Activated T-helper 1 cell treated with anti-CD3 and anti-CD28 coated beads, Interleukin-12 subunit alpha, Interleukin-12 subunit beta, Interleukin-2, Interleukin-4 antibody, amounts not matched to agents 30 ng/mL and 10 ng/mL and 1 ng/mL, durations not matched to agents 14 hours and 24 hours and 36 hours (primary cell): Measurements from ENCODE around the gene RFTN1. TPM values are rescaled to one million over a fixed set of nuclear protein-coding genes. Genes with fewer than 3 reads are reported as not detected.
A peak's percentile ranks its signal among the peaks of the same experiment; 100 is the strongest.

Source experiments
- DNase-seq: peaks from one replicate; pipeline ENCODE4 v3.0.0; 2021; ENCODE audit warnings: low spot score
- H3K27ac Mint-ChIP-seq: one replicate; pipeline ENCODE4 v1.8.0; 2021; ENCODE audit warnings: mild to moderate bottlenecking, mixed read lengths
- H3K27me3 Mint-ChIP-seq: one replicate; pipeline ENCODE4 v1.8.0; 2022; ENCODE audit warnings: mild to moderate bottlenecking, moderate library complexity, mixed read lengths; ENCODE audit not compliant: insufficient read depth
- H3K36me3 Mint-ChIP-seq: one replicate; pipeline ENCODE4 v1.8.0; 2021; ENCODE audit warnings: low read depth, mixed read lengths
- H3K4me1 Mint-ChIP-seq: one replicate; pipeline ENCODE4 v1.8.0; 2021; ENCODE audit warnings: low read depth, mixed read lengths
- H3K4me3 Mint-ChIP-seq: one replicate; pipeline ENCODE4 v1.8.0; 2021; ENCODE audit warnings: mild to moderate bottlenecking, moderate library complexity, mixed read lengths
- H3K9me3 Mint-ChIP-seq: one replicate; pipeline ENCODE4 v1.8.0; 2021; ENCODE audit warnings: mixed read lengths
- intact Hi-C: fragments of 100-400 bp; cut with micrococcal nuclease; formaldehyde crosslinking; loops from one replicate; pipeline ENCODE4 v1.15.1; 2024
- total RNA-seq: library from RNA; stranded (reverse); gene quantifications from 2 replicates; pipeline ENCODE4 v1.2.3, GENCODE V29; 2022

Gene RFTN1
- total RNA-seq, 1 donor from 2014 or later, result 97.8 TPM

GRCh38 chr3:16407366-16407765 is 106.1 kb downstream of the RFTN1 start:
- no peaks in the 10 kb centered on the region for H3K9me3 Mint-ChIP-seq
- H3K27ac Mint-ChIP-seq, result no peak overlapping the region
- H3K36me3 Mint-ChIP-seq, result peaks cover 20% of the 10 kb centered on the region
- intact Hi-C loops, result no loop called here
- DNase-seq, result no peak
- peaks cover 57% of the 10 kb centered on the region for H3K4me1 Mint-ChIP-seq
- no peak overlapping the region for H3K4me3 Mint-ChIP-seq
- no peaks in the 10 kb centered on the region for H3K27me3 Mint-ChIP-seq

- no peak overlapping the region for H3K4me3 Mint-ChIP-seq
- H3K27ac Mint-ChIP-seq, result no peak overlapping the region
- peaks cover 27% of the 10 kb centered on the region for H3K36me3 Mint-ChIP-seq
- DNase-seq, result no peak
- H3K27me3 Mint-ChIP-seq, result no peaks in the 10 kb centered on the region
- intact Hi-C loops, result no loop called here
- peaks cover 57% of the 10 kb centered on the region for H3K4me1 Mint-ChIP-seq
- no peaks in the 10 kb centered on the region for H3K9me3 Mint-ChIP-seq
Observed at GRCh38 chr3:16406579-16406978, 106.9 kb downstream of the RFTN1 start.

- Mint-ChIP-seq H3K9me3 (no peaks in the 10 kb centered on the region), H3K4me3 (no peak overlapping the region), H3K27ac (no peak overlapping the region), H3K4me1 (peaks cover 57% of the 10 kb centered on the region), H3K27me3 (no peaks in the 10 kb centered on the region), H3K36me3 (peaks cover 31% of the 10 kb centered on the region)
- intact Hi-C loops, result no loop called here
- DNase-seq, result no peak
Observed at GRCh38 chr3:16406166-16406565, 107.3 kb downstream of the RFTN1 start.

GRCh38 chr3:16404349-16404895 is 109.1 kb downstream of the RFTN1 start:
- no peaks in the 10 kb centered on the region for H3K9me3 Mint-ChIP-seq
- DNase-seq, result no peak
- H3K27me3 Mint-ChIP-seq, result no peaks in the 10 kb centered on the region
- no peak overlapping the region for H3K4me3 Mint-ChIP-seq
- intact Hi-C loops, result no loop called here
- peaks cover 68% of the 10 kb centered on the region for H3K4me1 Mint-ChIP-seq
- H3K27ac Mint-ChIP-seq, result no peak overlapping the region
- peaks cover 42% of the 10 kb centered on the region for H3K36me3 Mint-ChIP-seq

- Mint-ChIP-seq H3K4me3 (no peak overlapping the region), H3K27me3 (no peaks in the 10 kb centered on the region), H3K4me1 (peaks cover 62% of the 10 kb centered on the region), H3K9me3 (no peaks in the 10 kb centered on the region), H3K36me3 (peaks cover 35% of the 10 kb centered on the region), H3K27ac (no peak overlapping the region)
- intact Hi-C loops, result no loop called here
- DNase-seq, result no peak
Observed at GRCh38 chr3:16402451-16402850, 111.0 kb downstream of the RFTN1 start.

GRCh38 chr3:16401273-16401672 is 112.2 kb downstream of the RFTN1 start:
- Mint-ChIP-seq H3K27ac (peak overlapping the region; percentile 5), H3K36me3 (peaks cover 41% of the 10 kb centered on the region)
- intact Hi-C loops, result no loop called here

GRCh38 chr3:16400106-16400931 is 113.2 kb downstream of the RFTN1 start:
- DNase-seq, result no peak
- Mint-ChIP-seq H3K27me3 (no peaks in the 10 kb centered on the region), H3K9me3 (no peaks in the 10 kb centered on the region), H3K4me3 (no peak overlapping the region), H3K4me1 (peaks cover 51% of the 10 kb centered on the region), H3K27ac (peak overlapping the region; percentile 74), H3K36me3 (peaks cover 44% of the 10 kb centered on the region)
- intact Hi-C loops, result no loop called here

More at GRCh38 chr3:16401273-16401672, 112.2 kb downstream of the RFTN1 start:
- Mint-ChIP-seq H3K9me3 (no peaks in the 10 kb centered on the region), H3K4me1 (peaks cover 53% of the 10 kb centered on the region), H3K27me3 (no peaks in the 10 kb centered on the region), H3K4me3 (no peak overlapping the region)
- DNase-seq, result no peak

- intact Hi-C loops, result no loop called here
- H3K4me3 Mint-ChIP-seq, result peak overlapping the region; percentile 20
- H3K36me3 Mint-ChIP-seq, result peaks cover 50% of the 10 kb centered on the region
- peak overlapping the region; percentile 74 for H3K27ac Mint-ChIP-seq
- H3K4me1 Mint-ChIP-seq, result peaks cover 43% of the 10 kb centered on the region
- peaks cover under 1% of the 10 kb centered on the region for H3K9me3 Mint-ChIP-seq
- H3K27me3 Mint-ChIP-seq, result no peaks in the 10 kb centered on the region
- no peak for DNase-seq
Observed at GRCh38 chr3:16399473-16399872, 114.0 kb downstream of the RFTN1 start.

GRCh38 chr3:16398648-16399047 is 114.9 kb downstream of the RFTN1 start:
- H3K27ac Mint-ChIP-seq, result no peak overlapping the region
- H3K4me1 Mint-ChIP-seq, result peaks cover 40% of the 10 kb centered on the region
- peaks cover 5% of the 10 kb centered on the region for H3K9me3 Mint-ChIP-seq
- intact Hi-C loops, result no loop called here
- no peak for DNase-seq
- peaks cover 54% of the 10 kb centered on the region for H3K36me3 Mint-ChIP-seq
- H3K4me3 Mint-ChIP-seq, result no peak overlapping the region
- no peaks in the 10 kb centered on the region for H3K27me3 Mint-ChIP-seq

GRCh38 chr3:16396202-16396601 is 117.3 kb downstream of the RFTN1 start:
- Mint-ChIP-seq H3K27me3 (no peaks in the 10 kb centered on the region), H3K27ac (no peak overlapping the region), H3K4me3 (no peak overlapping the region), H3K4me1 (peaks cover 24% of the 10 kb centered on the region), H3K9me3 (peaks cover 17% of the 10 kb centered on the region), H3K36me3 (peaks cover 54% of the 10 kb centered on the region)
- no peak for DNase-seq
- intact Hi-C loops, result no loop called here

GRCh38 chr3:16395212-16395611 is 118.3 kb downstream of the RFTN1 start:
- Mint-ChIP-seq H3K27ac (no peak overlapping the region), H3K27me3 (no peaks in the 10 kb centered on the region), H3K4me3 (no peak overlapping the region), H3K9me3 (peaks cover 17% of the 10 kb centered on the region), H3K36me3 (peaks cover 56% of the 10 kb centered on the region), H3K4me1 (peaks cover 22% of the 10 kb centered on the region)
- no peak for DNase-seq
- intact Hi-C loops, result no loop called here

- intact Hi-C loops, result no loop called here
- H3K36me3 Mint-ChIP-seq, result peaks cover 55% of the 10 kb centered on the region
- no peak for DNase-seq
- peaks cover 17% of the 10 kb centered on the region for H3K9me3 Mint-ChIP-seq
- H3K27me3 Mint-ChIP-seq, result no peaks in the 10 kb centered on the region
- no peak overlapping the region for H3K4me3 Mint-ChIP-seq
- H3K4me1 Mint-ChIP-seq, result peaks cover 20% of the 10 kb centered on the region
- no peak overlapping the region for H3K27ac Mint-ChIP-seq
Observed at GRCh38 chr3:16394639-16395038, 118.9 kb downstream of the RFTN1 start.

GRCh38 chr3:16392717-16393116 is 120.8 kb downstream of the RFTN1 start:
- H3K27me3 Mint-ChIP-seq, result no peaks in the 10 kb centered on the region
- no peak for DNase-seq
- H3K36me3 Mint-ChIP-seq, result peaks cover 63% of the 10 kb centered on the region
- intact Hi-C loops, result no loop called here
- peaks cover 17% of the 10 kb centered on the region for H3K9me3 Mint-ChIP-seq
- no peak overlapping the region for H3K27ac Mint-ChIP-seq
- H3K4me3 Mint-ChIP-seq, result no peak overlapping the region
- peaks cover 33% of the 10 kb centered on the region for H3K4me1 Mint-ChIP-seq
